Endodermal cell (in vitro differentiated cells): Measurements from ENCODE around the gene COL20A1. TPM values are rescaled to one million over a fixed set of nuclear protein-coding genes. Genes with fewer than 3 reads are reported as not detected.

Source experiments
- DNase-seq: peaks from one replicate; pipeline ENCODE4 v3.0.0-alpha.2; 2017
- H3K27ac ChIP-seq: 2 replicates; pipeline ENCODE4 v1.5.1; 2013; ENCODE audit warnings: mild to moderate bottlenecking, low read depth, low read length, moderate library complexity
- H3K27me3 ChIP-seq: 2 replicates; pipeline ENCODE4 v1.6.1; 2013; ENCODE audit warnings: mild to moderate bottlenecking, low read length, moderate library complexity; ENCODE audit not compliant: insufficient read depth, control insufficient read depth, poor library complexity, severe bottlenecking
- H3K36me3 ChIP-seq: 2 replicates; pipeline ENCODE4 v1.7.0; 2013; ENCODE audit warnings: mild to moderate bottlenecking, low read length, moderate library complexity; ENCODE audit not compliant: control insufficient read depth, insufficient read depth
- H3K4me1 ChIP-seq: one replicate; pipeline ENCODE4 v1.7.0; 2013; ENCODE audit warnings: low read length; ENCODE audit not compliant: control insufficient read depth, insufficient read depth
- H3K4me3 ChIP-seq: 2 replicates; pipeline ENCODE4 v1.5.1; 2013; ENCODE audit warnings: mild to moderate bottlenecking, low read length, moderate library complexity
- H3K9ac ChIP-seq: 2 replicates; pipeline ENCODE4 v1.6.1; 2013; ENCODE audit warnings: mild to moderate bottlenecking, low read length, moderate library complexity; ENCODE audit not compliant: poor library complexity, severe bottlenecking; ENCODE audit errors: extremely low read depth
- H3K9me3 ChIP-seq: 2 replicates; pipeline ENCODE4 v1.6.1; 2013; ENCODE audit warnings: mild to moderate bottlenecking, low read length, moderate library complexity; ENCODE audit not compliant: control insufficient read depth
- H3K27ac Mint-ChIP-seq: 2 replicates; pipeline ENCODE4 v1.8.0; 2020; ENCODE audit warnings: mixed read lengths
- H3K27me3 Mint-ChIP-seq: 2 replicates; pipeline ENCODE4 v1.8.0; 2021; ENCODE audit warnings: mild to moderate bottlenecking, mixed read lengths; ENCODE audit not compliant: insufficient read depth
- H3K36me3 Mint-ChIP-seq: 2 replicates; pipeline ENCODE4 v1.8.0; 2020; ENCODE audit warnings: low read depth, mixed read lengths
- H3K4me1 Mint-ChIP-seq: 2 replicates; pipeline ENCODE4 v1.8.0; 2020; ENCODE audit warnings: mixed read lengths
- H3K4me3 Mint-ChIP-seq: 2 replicates; pipeline ENCODE4 v1.8.0; 2020; ENCODE audit warnings: mild to moderate bottlenecking, moderate library complexity, mixed read lengths
- H3K9me3 Mint-ChIP-seq: 2 replicates; pipeline ENCODE4 v1.8.0; 2020; ENCODE audit warnings: mild to moderate bottlenecking, mixed read lengths
- CTCF ChIP-seq: fragments of 200-600 bp; sonication (generic); conservative IDR thresholded peaks from 2 replicates; pipeline ENCODE4 v1.5.0; 2021; ENCODE audit warnings: antibody characterized with exemption, mild to moderate bottlenecking
- WGBS, 2 experiments: methylation state at CpG; one replicate each; pipeline versions ENCODE4 v1.1.5 to v1.1.7; 2013; ENCODE audit warnings: missing lambda C conversion rate in 2 of 2, mixed read lengths in 1 of 2; ENCODE audit not compliant: insufficient coverage in 1 of 2, insufficient read length in 1 of 2; 5-methylcytosine and 5-hydroxymethylcytosine counted together
- total RNA-seq, 2 donors: library from RNA; stranded (reverse); fragmentation: NEBNext Ultra II Directional in 1 of 2; extraction: Animal tissue kit (Norgen Biotek cat#: 25700) in 1 of 2; gene quantifications; 2 replicates in 1 of 2; 3 replicates in 1 of 2; pipeline ENCODE4 v1.2.1, GENCODE V29; 2021

COL20A1 gene
- total RNA-seq, 2 donors from 2014 or later = 0.44 TPM; not detected in 1

- Histone ChIP-seq H3K27ac (no peak overlapping the region), H3K4me3 (no peak overlapping the region), H3K27me3 (no peaks in the 10 kb centered on the region), H3K9me3 (no peaks in the 10 kb centered on the region), H3K36me3 (peaks cover 3% of the 10 kb centered on the region), H3K9ac (no peak overlapping the region), H3K4me1 (no peaks in the 10 kb centered on the region)
- no peak for TF ChIP-seq CTCF
- H3K4me3 Mint-ChIP-seq = no peak overlapping the region
- H3K4me1 Mint-ChIP-seq = no peaks in the 10 kb centered on the region
- no peak for DNase-seq
- H3K9me3 Mint-ChIP-seq = no peaks in the 10 kb centered on the region
- 94 to 96% methylated on average over 19 to 25 of the region's 25 CpGs for WGBS, 2 experiments
- no peaks in the 10 kb centered on the region for H3K27me3 Mint-ChIP-seq
- H3K36me3 Mint-ChIP-seq = peaks cover 18% of the 10 kb centered on the region
- H3K27ac Mint-ChIP-seq = no peak overlapping the region
These were observed 3.5 kb upstream of the COL20A1 start for GRCh38 chr20:63289311-63290135.

GRCh38 chr20:63290136-63290676, 2.8 kb upstream of the COL20A1 start:
- no peaks in the 10 kb centered on the region for H3K9me3 ChIP-seq
- Mint-ChIP-seq H3K27me3 (no peaks in the 10 kb centered on the region), H3K36me3 (peaks cover 18% of the 10 kb centered on the region), H3K4me3 (no peak overlapping the region), H3K4me1 (no peaks in the 10 kb centered on the region), H3K27ac (no peak overlapping the region), H3K9me3 (no peaks in the 10 kb centered on the region)
- H3K4me3 ChIP-seq = no peak overlapping the region
- 92% methylated on average over 16 to 17 of the region's 17 CpGs for WGBS, 2 experiments
- TF ChIP-seq CTCF = no peak
- DNase-seq = no peak
- H3K27me3 ChIP-seq = no peaks in the 10 kb centered on the region
- H3K4me1 ChIP-seq = no peaks in the 10 kb centered on the region
- no peak overlapping the region for H3K9ac ChIP-seq
- H3K36me3 ChIP-seq = peaks cover 3% of the 10 kb centered on the region
- peak overlapping the region; percentile 32 for H3K27ac ChIP-seq

- Histone ChIP-seq H3K36me3 (peaks cover 3% of the 10 kb centered on the region), H3K27ac (peak overlapping the region; percentile 32), H3K4me3 (no peak overlapping the region), H3K9me3 (no peaks in the 10 kb centered on the region), H3K9ac (no peak overlapping the region), H3K27me3 (no peaks in the 10 kb centered on the region), H3K4me1 (no peaks in the 10 kb centered on the region)
- H3K27me3 Mint-ChIP-seq = no peaks in the 10 kb centered on the region
- no peak overlapping the region for H3K27ac Mint-ChIP-seq
- H3K36me3 Mint-ChIP-seq = peaks cover 13% of the 10 kb centered on the region
- DNase-seq = peak; percentile 94
- H3K9me3 Mint-ChIP-seq = no peaks in the 10 kb centered on the region
- WGBS, 2 experiments = 57 to 62% methylated on average over 8 to 26 of the region's 26 CpGs
- TF ChIP-seq CTCF = peak; percentile 83
- H3K4me3 Mint-ChIP-seq = no peak overlapping the region
- H3K4me1 Mint-ChIP-seq = no peaks in the 10 kb centered on the region
These were observed 2.1 kb upstream of the COL20A1 start for GRCh38 chr20:63290677-63291472.
